Measurements from ENCODE around the gene KCNN2.

DNA sequence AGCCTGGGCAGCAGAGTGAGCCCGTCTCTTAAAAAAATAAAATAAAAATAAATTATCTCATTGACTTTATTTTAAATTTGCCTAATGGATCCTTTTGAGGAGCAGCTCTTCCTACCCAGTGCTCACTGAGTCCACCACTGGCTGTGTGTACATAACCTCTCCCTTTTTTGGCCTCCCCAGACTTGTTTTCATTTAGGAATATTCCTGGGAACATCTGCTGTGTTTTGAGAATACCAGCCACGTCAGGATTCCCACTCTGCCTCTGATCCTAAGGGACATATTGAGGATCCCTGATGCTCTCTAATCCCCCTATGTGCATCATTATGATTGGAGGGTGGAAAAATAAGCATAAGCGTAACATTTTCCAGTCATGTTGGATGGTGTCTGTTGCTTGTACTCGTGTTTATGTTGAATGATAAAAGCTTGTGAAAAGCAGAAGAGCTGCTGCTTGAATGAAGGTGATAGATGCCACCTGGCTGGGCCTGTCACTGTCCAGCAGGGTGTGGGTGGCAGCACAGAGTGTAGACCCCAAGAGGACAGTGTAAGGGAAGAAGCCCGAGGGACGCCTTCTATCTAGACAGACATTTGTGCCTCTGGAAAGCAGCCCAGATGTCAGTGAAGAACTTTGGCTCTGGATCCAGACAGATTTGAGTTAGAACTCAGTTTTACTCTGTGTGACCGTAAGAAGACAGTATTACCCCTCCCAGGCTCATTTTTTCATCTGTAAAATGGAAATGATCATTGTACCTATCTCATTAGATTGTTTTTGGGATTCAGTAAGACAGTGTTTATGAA is 15.4 kb downstream of the KCNN2 start:
- TF ChIP-seq, protein P1, sequence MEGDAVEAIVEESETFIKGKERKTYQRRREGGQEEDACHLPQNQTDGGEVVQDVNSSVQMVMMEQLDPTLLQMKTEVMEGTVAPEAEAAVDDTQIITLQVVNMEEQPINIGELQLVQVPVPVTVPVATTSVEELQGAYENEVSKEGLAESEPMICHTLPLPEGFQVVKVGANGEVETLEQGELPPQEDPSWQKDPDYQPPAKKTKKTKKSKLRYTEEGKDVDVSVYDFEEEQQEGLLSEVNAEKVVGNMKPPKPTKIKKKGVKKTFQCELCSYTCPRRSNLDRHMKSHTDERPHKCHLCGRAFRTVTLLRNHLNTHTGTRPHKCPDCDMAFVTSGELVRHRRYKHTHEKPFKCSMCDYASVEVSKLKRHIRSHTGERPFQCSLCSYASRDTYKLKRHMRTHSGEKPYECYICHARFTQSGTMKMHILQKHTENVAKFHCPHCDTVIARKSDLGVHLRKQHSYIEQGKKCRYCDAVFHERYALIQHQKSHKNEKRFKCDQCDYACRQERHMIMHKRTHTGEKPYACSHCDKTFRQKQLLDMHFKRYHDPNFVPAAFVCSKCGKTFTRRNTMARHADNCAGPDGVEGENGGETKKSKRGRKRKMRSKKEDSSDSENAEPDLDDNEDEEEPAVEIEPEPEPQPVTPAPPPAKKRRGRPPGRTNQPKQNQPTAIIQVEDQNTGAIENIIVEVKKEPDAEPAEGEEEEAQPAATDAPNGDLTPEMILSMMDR (IDR thresholded peaks at IDR 0.05; ENCODE audit: insufficient read depth, low read length): no peak
- TF ChIP-seq POLR2AphosphoS5 (IDR thresholded peaks at IDR 0.05; ENCODE audit: low read depth) (no peak), REST (IDR thresholded peaks at IDR 0.05; ENCODE audit: insufficient replicate concordance, low read depth) (no peak), GABPA (IDR thresholded peaks at IDR 0.05; ENCODE audit: low read depth) (no peak)
